ENCODE measurements around the gene TBCB. TPM values are rescaled to one million over a fixed set of nuclear protein-coding genes. Genes with fewer than 3 reads are reported as not detected.

TBCB gene
- total RNA-seq, 1 experiment from 2014 or later = 141 TPM

DNA sequence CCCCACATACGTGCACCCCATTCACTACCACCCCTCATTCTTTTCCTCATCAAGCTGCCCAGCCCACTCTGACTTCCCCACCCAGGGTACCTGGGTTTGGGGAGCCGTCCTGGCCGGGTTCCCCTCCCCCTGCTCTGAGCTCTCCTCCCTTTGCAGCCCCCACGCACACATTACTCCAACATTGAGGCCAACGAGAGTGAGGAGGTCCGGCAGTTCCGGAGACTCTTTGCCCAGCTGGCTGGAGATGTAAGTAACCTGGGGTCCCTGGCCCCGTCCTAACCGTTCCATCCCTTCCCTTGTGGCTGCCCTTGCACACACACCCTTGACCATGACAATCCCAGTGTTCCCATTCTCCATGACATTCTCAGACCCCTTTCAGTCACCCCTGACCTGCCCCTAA lies 27.2 kb downstream of the TBCB start:
- H3K4me2 ChIP-seq (ENCODE audit: low read length) = no peak overlapping the region
- POLR2A ChIA-PET = no interaction called here
- RAD21 ChIA-PET (ENCODE audit: low non-redundant PET in 1 of 2, low total read pairs in 2 of 2, uncharacterized antibody in 2 of 2, unreplicated experiment in 2 of 2) = no interaction called here
- peaks cover 25 to 33% of the 10 kb centered on the region in 2 experiments for H3K4me1 ChIP-seq (ENCODE audit: control insufficient read depth in 1 of 2, insufficient read depth in 2 of 2, low read length in 2 of 2)
- H3K27me3 ChIP-seq (ENCODE audit: insufficient read depth, low read length) = no peaks in the 10 kb centered on the region
- H3K9me2 ChIP-seq (ENCODE audit: insufficient read depth) = no peaks in the 10 kb centered on the region
- H3K36me3 ChIP-seq (ENCODE audit: control insufficient read depth in 1 of 2, insufficient read depth in 2 of 2, low read length in 2 of 2) = peaks cover 38 to 41% of the 10 kb centered on the region in 2 experiments
- BruUV-seq (replicated peaks) = no TSS peak
- DNase-seq (ENCODE audit: low read depth, low spot score) (no peak), ATAC-seq (no peak)
- no peak overlapping the region for H3K4me3 ChIP-seq (replicated peaks in 1 of 2; ENCODE audit: low read depth in 1 of 2, low read length in 2 of 2)
- H2AFZ ChIP-seq (ENCODE audit: low read depth, low read length, poor library complexity, severe bottlenecking) = no peak overlapping the region
- TF ChIP-seq POLR2AphosphoS5 (IDR thresholded peaks at IDR 0.05; ENCODE audit: low read depth, low read length) (no peak), POLR2A (IDR thresholded peaks at IDR 0.05; ENCODE audit: borderline replicate concordance, extremely low read depth, insufficient read depth, insufficient read length) (no peak)
- TF ChIP-seq, protein P1, sequence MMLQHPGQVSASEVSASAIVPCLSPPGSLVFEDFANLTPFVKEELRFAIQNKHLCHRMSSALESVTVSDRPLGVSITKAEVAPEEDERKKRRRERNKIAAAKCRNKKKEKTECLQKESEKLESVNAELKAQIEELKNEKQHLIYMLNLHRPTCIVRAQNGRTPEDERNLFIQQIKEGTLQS (IDR thresholded peaks at IDR 0.05) = no peak
- H3K9ac ChIP-seq (ENCODE audit: low read length) = no peak overlapping the region
- no peak overlapping the region for H3K27ac ChIP-seq (ENCODE audit: low read depth, low read length)
- peaks cover 6% of the 10 kb centered on the region; the same call in 1 of the 2 replicates for H4K20me1 ChIP-seq (ENCODE audit: insufficient read depth)
- peaks cover 49% of the 10 kb centered on the region for H3K79me2 ChIP-seq (ENCODE audit: insufficient read depth, low read length)
- intact Hi-C loops (cut with micrococcal nuclease) = no loop called here
- CTCF ChIA-PET = no interaction called here
- H3K9me3 ChIP-seq (ENCODE audit: control insufficient read depth in 1 of 2, insufficient read depth in 1 of 2, low read depth in 1 of 2, low read length in 2 of 2) = no peaks in the 10 kb centered on the region

DNA sequence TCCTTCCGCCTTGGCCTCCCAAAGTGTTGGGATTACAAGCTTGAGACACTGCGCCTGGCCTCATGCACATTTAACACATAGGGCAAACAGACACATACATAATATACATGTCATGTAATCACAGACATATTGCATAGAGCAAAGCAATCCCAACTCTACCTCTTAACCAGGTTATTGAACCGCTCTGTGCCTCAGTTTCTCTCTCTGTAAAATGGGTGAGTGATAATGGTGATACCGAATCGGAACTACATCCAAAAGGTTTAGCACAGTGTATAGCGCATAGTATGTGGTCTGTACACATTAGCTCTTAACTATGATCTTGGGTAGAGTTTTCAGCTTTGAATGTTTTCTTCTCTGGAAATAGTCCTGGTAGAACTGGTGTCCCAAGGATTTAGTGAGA lies 29.4 kb downstream of the TBCB start:
- Histone ChIP-seq H2AFZ (ENCODE audit: low read depth, low read length, poor library complexity, severe bottlenecking) (no peak overlapping the region), H3K9me3 (ENCODE audit: control insufficient read depth in 1 of 2, insufficient read depth in 1 of 2, low read depth in 1 of 2, low read length in 2 of 2) (no peaks in the 10 kb centered on the region), H3K27ac (ENCODE audit: low read depth, low read length) (no peak overlapping the region), H3K36me3 (ENCODE audit: control insufficient read depth in 1 of 2, insufficient read depth in 2 of 2, low read length in 2 of 2) (peaks cover 44 to 56% of the 10 kb centered on the region in 2 experiments), H3K79me2 (ENCODE audit: insufficient read depth, low read length) (peaks cover 59% of the 10 kb centered on the region), H3K9ac (ENCODE audit: low read length) (no peak overlapping the region), H4K20me1 (ENCODE audit: insufficient read depth) (peaks cover 6% of the 10 kb centered on the region; the same call in 1 of the 2 replicates), H3K27me3 (ENCODE audit: insufficient read depth, low read length) (no peaks in the 10 kb centered on the region), H3K4me2 (ENCODE audit: low read length) (no peak overlapping the region), H3K9me2 (ENCODE audit: insufficient read depth) (no peaks in the 10 kb centered on the region), H3K4me1 (ENCODE audit: control insufficient read depth in 1 of 2, insufficient read depth in 2 of 2, low read length in 2 of 2) (peaks cover 7 to 11% of the 10 kb centered on the region in 2 experiments), H3K4me3 (replicated peaks in 1 of 2; ENCODE audit: low read depth in 1 of 2, low read length in 2 of 2) (no peak overlapping the region)
- no TSS peak for BruUV-seq (replicated peaks)
- DNase-seq (ENCODE audit: low read depth, low spot score) (no peak), ATAC-seq (no peak)
- CTCF ChIA-PET = no interaction called here
- intact Hi-C loops (cut with micrococcal nuclease) = no loop called here
- POLR2A ChIA-PET = interaction anchor here (1.3 kb wide), 1 partner anchor 8 kb away, joined by 3 read pairs; no protein-coding TSS in a partner anchor
- RAD21 ChIA-PET (ENCODE audit: low non-redundant PET in 1 of 2, low total read pairs in 2 of 2, uncharacterized antibody in 2 of 2, unreplicated experiment in 2 of 2) = no interaction called here
- TF ChIP-seq EZH2phosphoT487 (IDR thresholded peaks at IDR 0.05; ENCODE audit: borderline replicate concordance) (no peak), SP1 (IDR thresholded peaks at IDR 0.05; ENCODE audit: low read depth) (no peak), CBX3 (IDR thresholded peaks at IDR 0.05; ENCODE audit: low read depth) (no peak), TCF7L2 (IDR thresholded peaks at IDR 0.05; ENCODE audit: borderline replicate concordance, extremely low read depth, insufficient read depth, insufficient read length) (no peak), ZFX (IDR thresholded peaks at IDR 0.05) (no peak), ZNF274 (IDR thresholded peaks at IDR 0.05; ENCODE audit: low read depth, low read length) (no peak), SIN3A (IDR thresholded peaks at IDR 0.05; ENCODE audit: low read depth) (no peak), EZH2 (IDR thresholded peaks at IDR 0.05) (no peak), EGR1 (IDR thresholded peaks at IDR 0.05; ENCODE audit: low read depth) (no peak), ELF1 (IDR thresholded peaks at IDR 0.05; ENCODE audit: borderline replicate concordance, low read depth) (no peak)
- TF ChIP-seq, protein P1 (IDR thresholded peaks at IDR 0.05) = no peak
- TF ChIP-seq, protein P2, sequence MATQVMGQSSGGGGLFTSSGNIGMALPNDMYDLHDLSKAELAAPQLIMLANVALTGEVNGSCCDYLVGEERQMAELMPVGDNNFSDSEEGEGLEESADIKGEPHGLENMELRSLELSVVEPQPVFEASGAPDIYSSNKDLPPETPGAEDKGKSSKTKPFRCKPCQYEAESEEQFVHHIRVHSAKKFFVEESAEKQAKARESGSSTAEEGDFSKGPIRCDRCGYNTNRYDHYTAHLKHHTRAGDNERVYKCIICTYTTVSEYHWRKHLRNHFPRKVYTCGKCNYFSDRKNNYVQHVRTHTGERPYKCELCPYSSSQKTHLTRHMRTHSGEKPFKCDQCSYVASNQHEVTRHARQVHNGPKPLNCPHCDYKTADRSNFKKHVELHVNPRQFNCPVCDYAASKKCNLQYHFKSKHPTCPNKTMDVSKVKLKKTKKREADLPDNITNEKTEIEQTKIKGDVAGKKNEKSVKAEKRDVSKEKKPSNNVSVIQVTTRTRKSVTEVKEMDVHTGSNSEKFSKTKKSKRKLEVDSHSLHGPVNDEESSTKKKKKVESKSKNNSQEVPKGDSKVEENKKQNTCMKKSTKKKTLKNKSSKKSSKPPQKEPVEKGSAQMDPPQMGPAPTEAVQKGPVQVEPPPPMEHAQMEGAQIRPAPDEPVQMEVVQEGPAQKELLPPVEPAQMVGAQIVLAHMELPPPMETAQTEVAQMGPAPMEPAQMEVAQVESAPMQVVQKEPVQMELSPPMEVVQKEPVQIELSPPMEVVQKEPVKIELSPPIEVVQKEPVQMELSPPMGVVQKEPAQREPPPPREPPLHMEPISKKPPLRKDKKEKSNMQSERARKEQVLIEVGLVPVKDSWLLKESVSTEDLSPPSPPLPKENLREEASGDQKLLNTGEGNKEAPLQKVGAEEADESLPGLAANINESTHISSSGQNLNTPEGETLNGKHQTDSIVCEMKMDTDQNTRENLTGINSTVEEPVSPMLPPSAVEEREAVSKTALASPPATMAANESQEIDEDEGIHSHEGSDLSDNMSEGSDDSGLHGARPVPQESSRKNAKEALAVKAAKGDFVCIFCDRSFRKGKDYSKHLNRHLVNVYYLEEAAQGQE (IDR thresholded peaks at IDR 0.05; ENCODE audit: low read depth) = no peak
- TF ChIP-seq, protein P3, sequence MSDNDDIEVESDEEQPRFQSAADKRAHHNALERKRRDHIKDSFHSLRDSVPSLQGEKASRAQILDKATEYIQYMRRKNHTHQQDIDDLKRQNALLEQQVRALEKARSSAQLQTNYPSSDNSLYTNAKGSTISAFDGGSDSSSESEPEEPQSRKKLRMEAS (IDR thresholded peaks at IDR 0.05) = no peak
- TF ChIP-seq, protein P4, sequence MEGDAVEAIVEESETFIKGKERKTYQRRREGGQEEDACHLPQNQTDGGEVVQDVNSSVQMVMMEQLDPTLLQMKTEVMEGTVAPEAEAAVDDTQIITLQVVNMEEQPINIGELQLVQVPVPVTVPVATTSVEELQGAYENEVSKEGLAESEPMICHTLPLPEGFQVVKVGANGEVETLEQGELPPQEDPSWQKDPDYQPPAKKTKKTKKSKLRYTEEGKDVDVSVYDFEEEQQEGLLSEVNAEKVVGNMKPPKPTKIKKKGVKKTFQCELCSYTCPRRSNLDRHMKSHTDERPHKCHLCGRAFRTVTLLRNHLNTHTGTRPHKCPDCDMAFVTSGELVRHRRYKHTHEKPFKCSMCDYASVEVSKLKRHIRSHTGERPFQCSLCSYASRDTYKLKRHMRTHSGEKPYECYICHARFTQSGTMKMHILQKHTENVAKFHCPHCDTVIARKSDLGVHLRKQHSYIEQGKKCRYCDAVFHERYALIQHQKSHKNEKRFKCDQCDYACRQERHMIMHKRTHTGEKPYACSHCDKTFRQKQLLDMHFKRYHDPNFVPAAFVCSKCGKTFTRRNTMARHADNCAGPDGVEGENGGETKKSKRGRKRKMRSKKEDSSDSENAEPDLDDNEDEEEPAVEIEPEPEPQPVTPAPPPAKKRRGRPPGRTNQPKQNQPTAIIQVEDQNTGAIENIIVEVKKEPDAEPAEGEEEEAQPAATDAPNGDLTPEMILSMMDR (IDR thresholded peaks at IDR 0.05 in 2 of 3, conservative IDR thresholded peaks at IDR 0.05 in 1 of 3; ENCODE audit: borderline replicate concordance in 1 of 3, insufficient read depth in 1 of 3, low read depth in 2 of 3, low read length in 2 of 3) = no peak
